K562 (cell line): ENCODE data around the gene IRF3. TPM values are rescaled to one million over a fixed set of nuclear protein-coding genes. Genes with fewer than 3 reads are reported as not detected.

Experiments
- CCNT2 ChIP-seq: IDR thresholded peaks from 2 replicates; pipeline ENCODE4 v1.6.1; 2011; ENCODE audit warnings: borderline replicate concordance, low read depth, mild to moderate bottlenecking, moderate library complexity, mixed read lengths, low read length; ENCODE audit not compliant: insufficient read length; ENCODE audit errors: extremely low read depth
- MBD2 ChIP-seq: sonication (generic); IDR thresholded peaks from 2 replicates; pipeline ENCODE4 v1.6.1; 2016; ENCODE audit warnings: low read depth, borderline replicate concordance
- MTA3 ChIP-seq: fragments of 450-650 bp; formaldehyde crosslinking; IDR thresholded peaks from 2 replicates; pipeline ENCODE4 v1.6.1; 2017; ENCODE audit warnings: mild to moderate bottlenecking, borderline replicate concordance
- PHB ChIP-seq: fragments of 250-450 bp; sonication (Bioruptor Pico); IDR thresholded peaks from 2 replicates; pipeline ENCODE4 v1.5.0; 2021
- PML ChIP-seq: IDR thresholded peaks from 2 replicates; pipeline ENCODE4 v1.6.1; 2012; ENCODE audit warnings: low read length, inconsistent platforms
- RBBP5 ChIP-seq: fragments of 200-600 bp; sonication (generic); IDR thresholded peaks from 2 replicates; pipeline ENCODE4 v1.6.1; 2012; ENCODE audit warnings: borderline replicate concordance, mild to moderate bottlenecking, low read length, control low read depth, inconsistent platforms; ENCODE audit not compliant: insufficient read depth, poor library complexity, severe bottlenecking
- SMARCB1 ChIP-seq: IDR thresholded peaks from 2 replicates; pipeline ENCODE4 v1.6.1; 2011; ENCODE audit warnings: improper control_type of control experiment, low read depth; ENCODE audit not compliant: insufficient read length
- SP1 ChIP-seq: sonication (generic); formaldehyde crosslinking; IDR thresholded peaks from 2 replicates; pipeline ENCODE4 v1.8.1; 2022; ENCODE audit warnings: mild to moderate bottlenecking, missing genetic modification reagents
- ZBTB17 ChIP-seq: fragments of 450-650 bp; formaldehyde crosslinking; IDR thresholded peaks from 2 replicates; pipeline ENCODE4 v1.4.0; 2020; ENCODE audit warnings: mild to moderate bottlenecking
- ZFPM2 ChIP-seq: fragments of 250-450 bp; sonication (Bioruptor Pico); IDR thresholded peaks from 2 replicates; pipeline ENCODE4 v1.5.1; 2022; ENCODE audit warnings: mild to moderate bottlenecking
- ZNF197 ChIP-seq: fragments of 200-800 bp; sonication (Bioruptor generic); IDR thresholded peaks from 2 replicates; pipeline ENCODE4 v1.6.1; 2016; ENCODE audit warnings: low read depth, missing genetic modification characterization, missing compliant biosample characterization
- ZNF3 ChIP-seq: fragments of 250-450 bp; sonication (Bioruptor Pico); IDR thresholded peaks from 2 replicates; pipeline ENCODE4 v1.5.0; 2021; ENCODE audit warnings: mild to moderate bottlenecking, moderate library complexity
- ZNF589 ChIP-seq: fragments of 200-800 bp; sonication (Bioruptor generic); IDR thresholded peaks from 2 replicates; pipeline ENCODE4 v1.6.1; 2016; ENCODE audit warnings: low read depth, missing genetic modification characterization, missing compliant biosample characterization
- polyA plus RNA-seq, 8 experiments: library from polyadenylated mRNA; depleted of rRNA in 4 of 8; stranded (reverse) in 5 of 8; unstranded in 3 of 8; fragments of >200 nt; fragmentation: Nextera tagmentation in 2 of 8; fragmentation: Illumina TruSeq in 1 of 8; extraction: Ambion mirVana in 2 of 8; extraction: Trizol in 1 of 8; gene quantifications; 2 replicates each; pipeline versions ENCODE4 v1.2.1 to v1.2.3, GENCODE V29; 2011 to 2014; ENCODE audit warnings: inconsistent platforms in 1 of 8, missing spikeins in 1 of 8
- total RNA-seq, 7 experiments: library from RNA; depleted of rRNA in 6 of 7; stranded (reverse); fragments of >200 nt in 6 of 7; fragmentation: Illumina TruSeq in 2 of 7; extraction: Trizol in 2 of 7; gene quantifications; 2 replicates each; pipeline versions ENCODE4 v1.2.1 to v1.2.3, GENCODE V29; 2011 to 2021; ENCODE audit warnings: low replicate concordance in 1 of 7
- TF ChIP-seq, protein P1 (sequence below): fragments of 450-650 bp; IDR thresholded peaks from 2 replicates; pipeline ENCODE4 v1.6.1; 2017; ENCODE audit warnings: antibody characterized with exemption, mild to moderate bottlenecking
- TF ChIP-seq, protein P2 (sequence below): fragments of 250-450 bp; sonication (Bioruptor Pico); IDR thresholded peaks from 2 replicates; pipeline ENCODE4 v1.4.0; 2020
- TF ChIP-seq, protein P3 (sequence below): fragments of 250-450 bp; sonication (Bioruptor Pico); IDR thresholded peaks from 2 replicates; pipeline ENCODE4 v1.4.0; 2020; ENCODE audit warnings: mild to moderate bottlenecking, moderate library complexity
- TF ChIP-seq, protein P4 (sequence below): fragments of 250-450 bp; sonication (Bioruptor Pico); IDR thresholded peaks from 2 replicates; pipeline ENCODE4 v1.5.0; 2021

Gene IRF3
- total and polyA plus RNA-seq, 9 of the 15 experiments (the other 6 are each of a cell fraction or from before 2014, with no cell fraction given): 7.5 to 145 (median 65.4) TPM

DNA sequence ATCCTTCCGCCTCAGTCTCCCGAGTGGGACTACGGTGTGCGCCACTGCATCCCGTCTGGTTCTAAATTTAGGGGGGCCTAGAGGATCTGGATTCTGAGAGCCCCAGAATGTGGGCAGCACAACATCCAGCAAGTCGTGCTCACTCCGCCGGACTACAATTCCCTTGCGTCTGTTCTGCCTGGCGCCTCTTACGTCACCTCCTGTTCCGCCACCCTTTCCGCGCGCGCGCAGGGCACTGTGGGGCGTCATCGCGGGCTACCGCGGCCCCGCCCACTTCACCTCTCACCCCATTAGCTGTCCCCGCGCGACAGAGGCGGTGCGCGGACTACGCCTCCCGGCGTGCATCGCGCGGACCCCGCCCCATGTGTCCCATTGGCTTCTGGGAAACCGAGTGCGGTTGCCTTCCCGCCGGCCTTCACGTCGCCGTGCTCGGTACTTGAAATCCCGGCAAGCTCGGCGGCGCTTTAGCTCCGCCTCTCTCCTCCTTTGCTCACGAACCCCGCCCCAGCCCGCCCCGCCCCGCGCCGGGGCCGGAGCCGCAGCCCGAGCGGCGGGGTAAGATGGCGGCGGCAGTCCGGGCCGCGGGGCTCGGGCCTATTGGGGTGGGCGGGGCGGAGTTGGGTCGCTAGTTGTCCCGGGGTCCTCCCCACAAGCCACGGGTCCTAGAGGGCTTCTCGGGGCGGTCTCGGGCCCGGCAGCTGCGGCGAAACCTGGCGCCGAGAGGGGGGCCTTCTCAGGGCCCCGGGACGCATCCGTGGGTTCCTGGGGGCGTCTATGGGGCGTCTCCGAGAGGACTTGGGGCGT, 23.8 kb downstream of the IRF3 start, which contains the start of gene SCAF1 (continued):
- TF ChIP-seq ZNF589 (0 out of 2 replicates have a peak, but pooled peaks have one; percentile 21), ZNF197 (CRISPR knock-in tag) (peak; percentile 96), PHB (CRISPR knock-in tag) (0 out of 2 replicates have a peak, but pooled peaks have one; percentile 43), ZFPM2 (no peak), MBD2 (peak; percentile 96), SP1 (CRISPR knock-in tag) (peak; percentile 100), MTA3 (peak; percentile 49; the same call in 1 of the 2 replicates), SMARCB1 (no peak), ZBTB17 (CRISPR knock-in tag) (peak; percentile 51; the same call in 1 of the 2 replicates), ZNF3 (CRISPR knock-in tag) (no peak), RBBP5 (peak; percentile 56), CCNT2 (peak; percentile 90), PML (peak; percentile 62)
- TF ChIP-seq, protein P1, sequence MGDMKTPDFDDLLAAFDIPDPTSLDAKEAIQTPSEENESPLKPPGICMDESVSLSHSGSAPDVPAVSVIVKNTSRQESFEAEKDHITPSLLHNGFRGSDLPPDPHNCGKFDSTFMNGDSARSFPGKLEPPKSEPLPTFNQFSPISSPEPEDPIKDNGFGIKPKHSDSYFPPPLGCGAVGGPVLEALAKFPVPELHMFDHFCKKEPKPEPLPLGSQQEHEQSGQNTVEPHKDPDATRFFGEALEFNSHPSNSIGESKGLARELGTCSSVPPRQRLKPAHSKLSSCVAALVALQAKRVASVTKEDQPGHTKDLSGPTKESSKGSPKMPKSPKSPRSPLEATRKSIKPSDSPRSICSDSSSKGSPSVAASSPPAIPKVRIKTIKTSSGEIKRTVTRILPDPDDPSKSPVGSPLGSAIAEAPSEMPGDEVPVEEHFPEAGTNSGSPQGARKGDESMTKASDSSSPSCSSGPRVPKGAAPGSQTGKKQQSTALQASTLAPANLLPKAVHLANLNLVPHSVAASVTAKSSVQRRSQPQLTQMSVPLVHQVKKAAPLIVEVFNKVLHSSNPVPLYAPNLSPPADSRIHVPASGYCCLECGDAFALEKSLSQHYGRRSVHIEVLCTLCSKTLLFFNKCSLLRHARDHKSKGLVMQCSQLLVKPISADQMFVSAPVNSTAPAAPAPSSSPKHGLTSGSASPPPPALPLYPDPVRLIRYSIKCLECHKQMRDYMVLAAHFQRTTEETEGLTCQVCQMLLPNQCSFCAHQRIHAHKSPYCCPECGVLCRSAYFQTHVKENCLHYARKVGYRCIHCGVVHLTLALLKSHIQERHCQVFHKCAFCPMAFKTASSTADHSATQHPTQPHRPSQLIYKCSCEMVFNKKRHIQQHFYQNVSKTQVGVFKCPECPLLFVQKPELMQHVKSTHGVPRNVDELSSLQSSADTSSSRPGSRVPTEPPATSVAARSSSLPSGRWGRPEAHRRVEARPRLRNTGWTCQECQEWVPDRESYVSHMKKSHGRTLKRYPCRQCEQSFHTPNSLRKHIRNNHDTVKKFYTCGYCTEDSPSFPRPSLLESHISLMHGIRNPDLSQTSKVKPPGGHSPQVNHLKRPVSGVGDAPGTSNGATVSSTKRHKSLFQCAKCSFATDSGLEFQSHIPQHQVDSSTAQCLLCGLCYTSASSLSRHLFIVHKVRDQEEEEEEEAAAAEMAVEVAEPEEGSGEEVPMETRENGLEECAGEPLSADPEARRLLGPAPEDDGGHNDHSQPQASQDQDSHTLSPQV: peak; percentile 81
- TF ChIP-seq, protein P2, sequence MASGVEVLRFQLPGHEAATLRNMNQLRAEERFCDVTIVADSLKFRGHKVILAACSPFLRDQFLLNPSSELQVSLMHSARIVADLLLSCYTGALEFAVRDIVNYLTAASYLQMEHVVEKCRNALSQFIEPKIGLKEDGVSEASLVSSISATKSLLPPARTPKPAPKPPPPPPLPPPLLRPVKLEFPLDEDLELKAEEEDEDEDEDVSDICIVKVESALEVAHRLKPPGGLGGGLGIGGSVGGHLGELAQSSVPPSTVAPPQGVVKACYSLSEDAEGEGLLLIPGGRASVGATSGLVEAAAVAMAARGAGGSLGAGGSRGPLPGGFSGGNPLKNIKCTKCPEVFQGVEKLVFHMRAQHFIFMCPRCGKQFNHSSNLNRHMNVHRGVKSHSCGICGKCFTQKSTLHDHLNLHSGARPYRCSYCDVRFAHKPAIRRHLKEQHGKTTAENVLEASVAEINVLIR (CRISPR knock-in tag): peak; percentile 96
- TF ChIP-seq, protein P3, sequence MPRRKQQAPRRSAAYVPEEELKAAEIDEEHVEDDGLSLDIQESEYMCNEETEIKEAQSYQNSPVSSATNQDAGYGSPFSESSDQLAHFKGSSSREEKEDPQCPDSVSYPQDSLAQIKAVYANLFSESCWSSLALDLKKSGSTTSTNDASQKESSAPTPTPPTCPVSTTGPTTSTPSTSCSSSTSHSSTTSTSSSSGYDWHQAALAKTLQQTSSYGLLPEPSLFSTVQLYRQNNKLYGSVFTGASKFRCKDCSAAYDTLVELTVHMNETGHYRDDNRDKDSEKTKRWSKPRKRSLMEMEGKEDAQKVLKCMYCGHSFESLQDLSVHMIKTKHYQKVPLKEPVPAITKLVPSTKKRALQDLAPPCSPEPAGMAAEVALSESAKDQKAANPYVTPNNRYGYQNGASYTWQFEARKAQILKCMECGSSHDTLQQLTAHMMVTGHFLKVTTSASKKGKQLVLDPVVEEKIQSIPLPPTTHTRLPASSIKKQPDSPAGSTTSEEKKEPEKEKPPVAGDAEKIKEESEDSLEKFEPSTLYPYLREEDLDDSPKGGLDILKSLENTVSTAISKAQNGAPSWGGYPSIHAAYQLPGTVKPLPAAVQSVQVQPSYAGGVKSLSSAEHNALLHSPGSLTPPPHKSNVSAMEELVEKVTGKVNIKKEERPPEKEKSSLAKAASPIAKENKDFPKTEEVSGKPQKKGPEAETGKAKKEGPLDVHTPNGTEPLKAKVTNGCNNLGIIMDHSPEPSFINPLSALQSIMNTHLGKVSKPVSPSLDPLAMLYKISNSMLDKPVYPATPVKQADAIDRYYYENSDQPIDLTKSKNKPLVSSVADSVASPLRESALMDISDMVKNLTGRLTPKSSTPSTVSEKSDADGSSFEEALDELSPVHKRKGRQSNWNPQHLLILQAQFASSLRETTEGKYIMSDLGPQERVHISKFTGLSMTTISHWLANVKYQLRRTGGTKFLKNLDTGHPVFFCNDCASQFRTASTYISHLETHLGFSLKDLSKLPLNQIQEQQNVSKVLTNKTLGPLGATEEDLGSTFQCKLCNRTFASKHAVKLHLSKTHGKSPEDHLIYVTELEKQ (CRISPR knock-in tag): no peak
- TF ChIP-seq, protein P4, sequence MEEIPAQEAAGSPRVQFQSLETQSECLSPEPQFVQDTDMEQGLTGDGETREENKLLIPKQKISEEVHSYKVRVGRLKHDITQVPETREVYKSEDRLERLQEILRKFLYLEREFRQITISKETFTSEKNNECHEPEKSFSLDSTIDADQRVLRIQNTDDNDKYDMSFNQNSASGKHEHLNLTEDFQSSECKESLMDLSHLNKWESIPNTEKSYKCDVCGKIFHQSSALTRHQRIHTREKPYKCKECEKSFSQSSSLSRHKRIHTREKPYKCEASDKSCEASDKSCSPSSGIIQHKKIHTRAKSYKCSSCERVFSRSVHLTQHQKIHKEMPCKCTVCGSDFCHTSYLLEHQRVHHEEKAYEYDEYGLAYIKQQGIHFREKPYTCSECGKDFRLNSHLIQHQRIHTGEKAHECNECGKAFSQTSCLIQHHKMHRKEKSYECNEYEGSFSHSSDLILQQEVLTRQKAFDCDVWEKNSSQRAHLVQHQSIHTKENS (CRISPR knock-in tag): no peak
